HG03442 (cell line): Measurements from ENCODE around the gene COX6B1.
"Not testable (repeated sequence)": the region's sequence is repeated elsewhere in the genome, so short reads cannot be mapped to it uniquely, and the experiment has no call there.

Experiments
- ATAC-seq: cut with Tn5 transposase; IDR thresholded peaks from one replicate; pipeline ENCODE4 v1.9.1; 2021; ENCODE audit warnings: mild to moderate bottlenecking, moderate library complexity; ENCODE audit not compliant: unreplicated experiment

The COX6B1 gene

GRCh38 chr19:35648017-35648961 is at the start of gene COX6B1:
TSS of gene COX6B1 (plus strand) at chr19:35648323. CDS start at chr19:35651244, 2,921 bp downstream.
- peak; percentile 53 for ATAC-seq

GRCh38 chr19:35601971-35602370 is 46.2 kb upstream of the COX6B1 start:
- ATAC-seq: no peak

DNA sequence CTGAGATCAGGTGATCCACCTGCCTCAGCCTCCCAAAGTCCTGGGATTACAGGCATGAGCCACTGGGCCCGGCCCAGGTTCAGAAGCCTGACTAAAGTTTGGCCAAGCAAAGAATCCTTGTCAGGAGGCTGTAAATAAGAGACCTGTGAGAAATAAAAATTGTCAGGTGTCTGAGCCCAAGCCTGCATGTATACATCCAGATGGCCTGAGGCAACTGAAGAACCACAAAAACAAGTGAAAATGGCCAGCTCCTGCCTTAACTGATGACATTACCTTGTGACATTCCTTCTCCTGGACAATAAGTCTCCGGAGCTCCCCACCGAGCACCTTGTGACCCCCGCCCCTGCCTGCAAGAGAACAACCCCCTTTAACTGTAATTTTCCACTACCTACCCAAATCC is 43.7 kb upstream of the COX6B1 start:
- not testable (repeated sequence) for ATAC-seq

GRCh38 chr19:35607170-35607569 is 41.0 kb upstream of the COX6B1 start:
- not testable (repeated sequence) for ATAC-seq

DNA sequence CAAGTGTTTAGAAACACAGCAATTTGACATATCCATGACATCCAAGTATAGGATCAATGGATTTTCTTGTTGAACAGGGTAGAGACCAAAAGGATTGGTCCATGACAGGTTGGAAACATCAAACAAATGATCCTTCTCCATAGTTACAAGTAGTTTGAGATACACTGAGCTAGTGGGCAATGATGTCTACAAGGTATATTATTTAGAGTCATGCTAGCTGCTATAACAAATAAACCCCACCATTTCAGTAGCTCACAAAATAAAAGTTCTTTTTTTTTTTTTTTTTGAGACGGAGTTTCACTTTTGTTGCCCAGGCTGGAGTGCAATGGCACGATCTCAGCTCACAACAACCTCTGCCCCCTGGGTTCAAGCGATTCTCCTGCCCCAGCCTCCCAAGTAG is 40.5 kb upstream of the COX6B1 start:
- ATAC-seq: no peak

GRCh38 chr19:35608251-35608650 is 39.9 kb upstream of the COX6B1 start:
- ATAC-seq: no peak

GRCh38 chr19:35609851-35610353 is 38.2 kb upstream of the COX6B1 start:
- no peak for ATAC-seq

DNA sequence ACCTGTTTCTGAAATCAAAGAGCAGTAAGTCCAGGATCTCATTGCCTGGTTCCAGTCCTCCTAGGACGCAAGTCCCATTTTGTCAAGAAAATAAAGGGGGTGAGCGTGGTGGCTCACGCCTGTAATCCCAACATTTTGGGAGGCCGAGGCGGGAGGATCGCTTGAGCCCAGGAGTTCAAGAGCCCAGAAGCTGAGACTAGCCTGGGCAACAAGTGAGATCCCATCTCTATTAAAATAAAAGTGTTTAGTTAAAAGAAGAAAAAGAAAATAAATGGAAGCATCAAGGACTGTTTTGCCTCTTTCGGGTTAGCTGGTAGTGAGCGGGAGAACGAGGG is 35.9 kb upstream of the COX6B1 start:
- no peak for ATAC-seq

GRCh38 chr19:35612559-35613321 is 35.4 kb upstream of the COX6B1 start, which contains the start of gene HAUS5:
TSS of gene HAUS5 (plus strand) at chr19:35612735. CDS start at chr19:35612795, 60 bp downstream.
- ATAC-seq: peak; percentile 82

GRCh38 chr19:35613574-35613973 is 34.5 kb upstream of the COX6B1 start:
- no peak for ATAC-seq

GRCh38 chr19:35615036-35615435 is 33.1 kb upstream of the COX6B1 start:
- ATAC-seq: no peak

DNA sequence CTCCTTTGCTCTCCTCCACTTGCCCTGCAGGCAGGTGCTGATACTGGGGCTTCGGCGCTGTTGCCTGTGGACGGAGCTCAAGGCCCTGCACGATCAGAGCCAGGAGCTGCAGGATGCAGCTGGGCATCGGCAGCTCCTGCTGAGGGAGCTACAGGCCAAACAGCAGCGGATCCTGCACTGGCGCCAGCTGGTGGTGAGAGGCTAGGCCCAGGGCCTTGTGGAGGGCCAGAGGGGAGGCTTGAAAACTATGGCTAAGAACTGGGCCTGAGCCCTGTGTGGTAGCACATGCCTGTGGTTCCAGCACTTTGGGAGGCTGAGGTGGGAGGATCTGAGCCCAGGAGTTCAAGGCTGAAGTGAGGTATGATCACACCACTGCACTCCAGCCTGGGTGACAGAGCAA is 29.3 kb upstream of the COX6B1 start:
- no peak for ATAC-seq

GRCh38 chr19:35619290-35619923 is 28.7 kb upstream of the COX6B1 start:
- no peak for ATAC-seq

- ATAC-seq: no peak
Observed at GRCh38 chr19:35620001-35620400, 28.1 kb upstream of the COX6B1 start.

DNA sequence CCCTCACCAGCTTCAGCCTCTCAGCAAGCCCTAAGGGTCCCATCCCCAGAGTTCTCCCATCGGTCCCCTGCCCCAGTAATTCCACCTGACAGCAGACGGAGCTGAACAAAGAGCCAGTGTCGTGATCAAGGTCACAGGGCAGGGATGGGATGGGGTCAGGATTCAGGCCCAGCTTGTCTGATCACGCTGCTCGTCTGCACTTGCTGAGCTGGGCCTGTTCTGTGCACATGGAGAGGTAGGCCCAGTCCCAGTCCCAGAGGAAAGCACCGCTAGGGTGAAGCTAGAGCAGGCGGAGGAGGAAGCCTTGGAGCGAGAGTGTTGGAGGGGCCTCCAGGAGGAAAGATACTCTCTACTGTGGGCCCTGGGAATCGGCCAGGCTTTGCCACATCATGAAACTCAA is 26.4 kb upstream of the COX6B1 start:
- ATAC-seq: no peak

DNA sequence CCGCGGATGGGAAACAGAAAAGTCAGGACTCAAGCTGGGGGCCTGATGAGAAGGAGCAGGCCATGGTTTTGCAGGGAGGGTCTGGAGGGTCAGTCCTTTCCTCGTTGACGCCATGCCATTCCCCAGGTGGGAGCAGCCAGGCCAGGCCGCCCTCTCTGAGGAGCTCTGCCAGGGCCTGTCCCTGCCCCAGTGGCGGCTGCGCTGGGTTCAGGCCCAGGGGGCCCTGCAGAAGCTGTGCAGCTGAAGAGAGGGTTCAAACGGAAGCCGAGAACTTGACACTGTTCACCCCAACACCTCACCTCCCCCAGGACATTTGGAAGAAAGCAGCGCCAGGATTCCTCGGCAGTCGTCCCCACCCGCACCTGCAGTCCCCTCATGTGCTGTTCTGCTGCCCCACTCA is 25.4 kb upstream of the COX6B1 start:
- no peak for ATAC-seq

- ATAC-seq: no peak
Observed at GRCh38 chr19:35623327-35624010, 24.7 kb upstream of the COX6B1 start.

- no peak for ATAC-seq
Observed at GRCh38 chr19:35628264-35628564, 19.9 kb upstream of the COX6B1 start.

GRCh38 chr19:35628565-35629331 is 19.4 kb upstream of the COX6B1 start, which contains the start of gene RBM42:
TSS of gene RBM42 (plus strand) at chr19:35629036. CDS start at chr19:35629154, 118 bp downstream.
- peak; percentile 93 for ATAC-seq

- no peak for ATAC-seq
Observed at GRCh38 chr19:35629332-35629633, 18.8 kb upstream of the COX6B1 start.
